Panc1 (cell line): ENCODE data around the gene PAX3.

Experiments
- POLR2AphosphoS5 ChIP-seq: IDR thresholded peaks from 2 replicates; pipeline ENCODE4 v1.6.1; 2012; ENCODE audit warnings: mild to moderate bottlenecking, low read depth, low read length, moderate library complexity
- TCF7L2 ChIP-seq: IDR thresholded peaks from 2 replicates; pipeline ENCODE4 v1.6.1; 2011; ENCODE audit warnings: mild to moderate bottlenecking, low read depth, low read length, inconsistent platforms
- TF ChIP-seq, protein P1 (sequence below): fragments of 450-650 bp; IDR thresholded peaks from 2 replicates; pipeline ENCODE4 v1.5.1; 2017; ENCODE audit warnings: mild to moderate bottlenecking

GRCh38 chr2:222228054-222228453 is 70.7 kb downstream of the PAX3 start:
- TF ChIP-seq, protein P1, sequence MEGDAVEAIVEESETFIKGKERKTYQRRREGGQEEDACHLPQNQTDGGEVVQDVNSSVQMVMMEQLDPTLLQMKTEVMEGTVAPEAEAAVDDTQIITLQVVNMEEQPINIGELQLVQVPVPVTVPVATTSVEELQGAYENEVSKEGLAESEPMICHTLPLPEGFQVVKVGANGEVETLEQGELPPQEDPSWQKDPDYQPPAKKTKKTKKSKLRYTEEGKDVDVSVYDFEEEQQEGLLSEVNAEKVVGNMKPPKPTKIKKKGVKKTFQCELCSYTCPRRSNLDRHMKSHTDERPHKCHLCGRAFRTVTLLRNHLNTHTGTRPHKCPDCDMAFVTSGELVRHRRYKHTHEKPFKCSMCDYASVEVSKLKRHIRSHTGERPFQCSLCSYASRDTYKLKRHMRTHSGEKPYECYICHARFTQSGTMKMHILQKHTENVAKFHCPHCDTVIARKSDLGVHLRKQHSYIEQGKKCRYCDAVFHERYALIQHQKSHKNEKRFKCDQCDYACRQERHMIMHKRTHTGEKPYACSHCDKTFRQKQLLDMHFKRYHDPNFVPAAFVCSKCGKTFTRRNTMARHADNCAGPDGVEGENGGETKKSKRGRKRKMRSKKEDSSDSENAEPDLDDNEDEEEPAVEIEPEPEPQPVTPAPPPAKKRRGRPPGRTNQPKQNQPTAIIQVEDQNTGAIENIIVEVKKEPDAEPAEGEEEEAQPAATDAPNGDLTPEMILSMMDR: no peak
- TF ChIP-seq POLR2AphosphoS5 (no peak), TCF7L2 (no peak)
